Thoracic aorta (tissue), 2 donors: ENCODE measurements around the gene MPIG6B. TPM values are rescaled to one million over a fixed set of nuclear protein-coding genes. Genes with fewer than 3 reads are reported as not detected.

Experiments used
- total RNA-seq, 2 donors: library from RNA; depleted of rRNA; stranded (reverse); fragments of >200 nt; gene quantifications; one replicate each; pipeline versions ENCODE4 v1.1.0 to v1.2.3, GENCODE V29; 2016

The MPIG6B gene
- total RNA-seq, 2 donors from 2014 or later, result not detected

Other genes with a start within 250 kb of the MPIG6B start
- gene MICB, start 225.2 kb upstream of the MPIG6B start, total RNA-seq, result 1 to 10 TPM; 4.1 to 6.6 TPM
- gene MCCD1, start 194.4 kb upstream of the MPIG6B start, total RNA-seq, result not detected
- 100 to 1,000 TPM; 198 to 217 TPM for gene DDX39B, start 181.4 kb upstream of the MPIG6B start, total RNA-seq
- under 1 TPM; 0.78 to 0.95 TPM for gene ATP6V1G2, start 176.8 kb upstream of the MPIG6B start, total RNA-seq
- gene NFKBIL1, start 175.8 kb upstream of the MPIG6B start, total RNA-seq, result 10 to 100 TPM; 23.8 to 24.2 TPM
- gene LTA, start 151.1 kb upstream of the MPIG6B start, total RNA-seq, result not detected
- gene TNF, start 147.8 kb upstream of the MPIG6B start, total RNA-seq, result 1 to 10 TPM in 1 of 2 donors, under 1 TPM in 1; 0.71 to 3.2 TPM
- gene LTB, start 140.9 kb upstream of the MPIG6B start, total RNA-seq, result not detected
- 10 to 100 TPM in 1 of 2 donors, 1 to 10 TPM in 1; 4.9 to 37.9 TPM for gene LST1, start 137.1 kb upstream of the MPIG6B start, total RNA-seq
- not detected for gene NCR3, start 130.4 kb upstream of the MPIG6B start, total RNA-seq
- 10 to 100 TPM; 21.5 to 39.6 TPM for gene AIF1, start 108.1 kb upstream of the MPIG6B start, total RNA-seq
- 100 to 1,000 TPM in 1 of 2 donors, 10 to 100 TPM in 1; 94.2 to 130 TPM for gene PRRC2A, start 102.7 kb upstream of the MPIG6B start, total RNA-seq
- gene BAG6, start 70.7 kb upstream of the MPIG6B start, total RNA-seq, result 100 to 1,000 TPM; 154 to 182 TPM
- gene APOM, start 67.5 kb upstream of the MPIG6B start, total RNA-seq, result 1 to 10 TPM in 1 of 2 donors, not detected in 1; 2.2 TPM
- 10 to 100 TPM; 23.7 to 40.1 TPM for gene C6orf47, start 62.6 kb upstream of the MPIG6B start, total RNA-seq
- gene GPANK1, start 58.4 kb upstream of the MPIG6B start, total RNA-seq, result 10 to 100 TPM; 15.0 to 19.2 TPM
- gene CSNK2B, start 57.3 kb upstream of the MPIG6B start, total RNA-seq, result 100 to 1,000 TPM; 175 to 202 TPM
- 10 to 100 TPM in 1 of 2 donors, 1 to 10 TPM in 1; 9.6 to 24.3 TPM for gene LY6G5B, start 53.4 kb upstream of the MPIG6B start, total RNA-seq
- gene LY6G5C, start 42.3 kb upstream of the MPIG6B start, total RNA-seq, result not detected
- 10 to 100 TPM; 49.3 to 52.8 TPM for gene ABHD16A, start 20.0 kb upstream of the MPIG6B start, total RNA-seq
- not detected for gene LY6G6F, start 16.5 kb upstream of the MPIG6B start, total RNA-seq
- gene LY6G6D, start 8.0 kb upstream of the MPIG6B start, total RNA-seq, result not detected
- not detected for gene LY6G6C, start 1.6 kb upstream of the MPIG6B start, total RNA-seq
- gene DDAH2, start 5.9 kb downstream of the MPIG6B start, total RNA-seq, result 100 to 1,000 TPM; 136 TPM
- gene CLIC1, start 13.2 kb downstream of the MPIG6B start, total RNA-seq, result 100 to 1,000 TPM; 222 to 251 TPM
- 10 to 100 TPM in 1 of 2 donors, 1 to 10 TPM in 1; 5.7 to 10.5 TPM for gene MSH5, start 16.6 kb downstream of the MPIG6B start, total RNA-seq
- gene SAPCD1, start 39.3 kb downstream of the MPIG6B start, total RNA-seq, result 10 to 100 TPM in 1 of 2 donors, not detected in 1; 13.3 TPM
- gene VWA7, start 54.0 kb downstream of the MPIG6B start, total RNA-seq, result under 1 TPM; 0.68 to 0.78 TPM
- gene VARS1, start 72.4 kb downstream of the MPIG6B start, total RNA-seq, result 10 to 100 TPM; 24.8 to 46.8 TPM
- gene LSM2, start 83.6 kb downstream of the MPIG6B start, total RNA-seq, result 10 to 100 TPM; 21.2 to 40.1 TPM
- 1 to 10 TPM; 1.1 to 1.2 TPM for gene HSPA1L, start 91.9 kb downstream of the MPIG6B start, total RNA-seq
- 100 to 1,000 TPM; 240 to 354 TPM for gene HSPA1A, start 92.2 kb downstream of the MPIG6B start, total RNA-seq
- gene HSPA1B, start 104.4 kb downstream of the MPIG6B start, total RNA-seq, result 100 to 1,000 TPM; 178 to 262 TPM
- 10 to 100 TPM; 26.0 to 35.2 TPM for gene NEU1, start 139.4 kb downstream of the MPIG6B start, total RNA-seq
- gene SLC44A4, start 155.6 kb downstream of the MPIG6B start, total RNA-seq, result 1 to 10 TPM in 1 of 2 donors, not detected in 1; 5.8 TPM
- gene EHMT2, start 174.3 kb downstream of the MPIG6B start, total RNA-seq, result 10 to 100 TPM; 19.5 to 33.2 TPM
- gene ZBTB12, start 178.7 kb downstream of the MPIG6B start, total RNA-seq, result 1 to 10 TPM in 1 of 2 donors, not detected in 1; 1.6 TPM
- 10 to 100 TPM; 13.8 to 40.2 TPM for gene C2, start 204.3 kb downstream of the MPIG6B start, total RNA-seq
- gene CFB, start 222.7 kb downstream of the MPIG6B start, total RNA-seq, result 100 to 1,000 TPM in 1 of 2 donors, 10 to 100 TPM in 1; 55.2 to 142 TPM
- gene NELFE, start 235.6 kb downstream of the MPIG6B start, total RNA-seq, result 10 to 100 TPM; 62.4 to 69.3 TPM
- 10 to 100 TPM; 37.7 to 73.0 TPM for gene SKIC2, start 235.8 kb downstream of the MPIG6B start, total RNA-seq
- 10 to 100 TPM; 14.1 to 45.4 TPM for gene DXO, start 248.8 kb downstream of the MPIG6B start, total RNA-seq